CD4-positive, alpha-beta T cell treated with Interleukin-21 for 1 hour (primary cell): ENCODE data around the gene ZNF813.
"Not testable (repeated sequence)": the region's sequence is repeated elsewhere in the genome, so short reads cannot be mapped to it uniquely, and the experiment has no call there.

ENCODE experiments used
- DNase-seq: peaks from one replicate; pipeline ENCODE4 v3.0.0-alpha.2; 2020

The ZNF813 gene

GRCh38 chr19:53485046-53486004 is 17.8 kb downstream of the ZNF813 start:
- no peak for DNase-seq

DNA sequence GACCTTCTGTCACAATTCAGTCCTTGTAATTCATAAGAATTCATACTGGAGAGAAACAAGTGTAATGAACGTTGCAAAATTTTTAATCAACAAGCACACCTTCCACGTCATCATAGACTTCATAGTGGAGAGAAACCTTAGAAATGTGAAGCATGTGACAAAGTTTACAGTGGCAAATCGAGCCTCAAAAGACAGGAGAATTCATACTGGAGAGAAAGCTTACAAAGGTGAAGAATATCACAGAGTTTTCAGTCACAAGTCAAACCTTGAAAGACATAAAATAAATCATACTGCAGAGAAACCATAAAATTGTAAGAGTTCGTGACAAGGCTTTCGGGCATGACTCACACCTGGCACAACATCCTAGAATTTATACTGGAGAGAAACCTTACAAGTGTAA is 24.6 kb downstream of the ZNF813 start:
- DNase-seq = no peak

- DNase-seq = not testable (repeated sequence)
Observed at GRCh38 chr19:53497311-53498023, 29.9 kb downstream of the ZNF813 start.

- not testable (repeated sequence) for DNase-seq
Observed at GRCh38 chr19:53498024-53498395, 30.5 kb downstream of the ZNF813 start.

- not testable (repeated sequence) for DNase-seq
Observed at GRCh38 chr19:53503151-53503550, 35.6 kb downstream of the ZNF813 start.

- not testable (repeated sequence) for DNase-seq
Observed at GRCh38 chr19:53503671-53504364, 36.3 kb downstream of the ZNF813 start.

DNA sequence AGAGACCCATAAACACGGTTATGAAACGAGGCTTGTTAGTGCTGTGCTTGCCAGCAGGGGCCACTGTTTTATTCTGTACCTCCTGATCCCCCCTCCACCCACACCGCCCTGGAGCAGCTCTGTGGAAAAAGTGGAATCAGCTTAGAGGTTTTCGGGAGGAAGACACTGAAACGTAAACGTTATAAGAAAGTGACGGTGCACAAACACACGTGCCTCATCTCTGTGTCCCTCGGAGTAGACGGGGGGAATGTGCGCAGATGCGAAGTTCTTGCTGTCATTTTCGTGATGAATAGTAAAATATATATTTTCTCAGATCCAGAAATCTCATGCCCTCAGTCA is 36.8 kb downstream of the ZNF813 start:
- DNase-seq = not testable (repeated sequence)

- no peak for DNase-seq
Observed at GRCh38 chr19:53504885-53505284, 37.4 kb downstream of the ZNF813 start.

- DNase-seq = no peak
Observed at GRCh38 chr19:53506728-53507127, 39.2 kb downstream of the ZNF813 start.

DNA sequence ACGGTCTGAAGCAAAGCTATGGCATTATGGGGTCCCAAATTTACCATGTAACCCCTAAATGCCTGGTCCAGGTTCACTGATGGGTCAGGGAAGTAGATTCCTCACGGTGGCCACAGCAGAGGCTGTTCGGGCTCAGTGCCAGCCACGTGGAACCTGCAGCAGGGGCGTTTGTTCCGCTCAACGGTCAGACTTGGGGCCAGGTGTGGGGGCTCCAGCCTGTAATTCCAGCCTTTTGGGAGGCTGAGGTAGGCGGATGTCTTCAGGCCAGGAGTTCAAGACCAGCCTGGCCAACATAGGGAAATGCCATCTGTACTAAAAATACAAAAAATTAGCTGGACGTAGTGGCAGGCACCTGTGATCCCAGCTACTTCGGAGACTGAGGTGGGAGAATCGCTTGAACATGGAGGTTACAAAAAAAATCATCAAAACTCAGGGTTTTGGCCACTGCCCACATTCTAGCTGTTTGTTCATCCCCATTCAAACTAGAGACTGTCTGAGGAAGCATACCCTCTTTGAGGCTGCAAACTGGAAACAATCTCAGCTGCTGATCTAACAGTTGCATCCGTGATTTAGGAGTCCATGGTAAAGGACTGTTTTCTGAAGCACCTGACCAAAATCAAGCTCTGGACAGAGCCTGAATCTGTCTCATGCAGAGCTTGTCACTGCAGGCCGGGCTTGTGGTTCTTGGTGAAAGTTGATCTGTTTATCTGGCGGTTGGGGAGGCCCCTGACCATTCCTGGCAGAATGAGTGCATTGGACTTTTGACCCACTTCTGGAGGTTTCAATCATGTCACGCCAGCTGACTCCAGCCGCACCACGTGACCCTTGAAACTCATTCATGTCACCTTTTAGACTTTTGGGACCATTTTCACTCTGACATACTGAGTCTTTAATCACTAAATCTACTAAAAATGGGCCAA is 40.2 kb downstream of the ZNF813 start:
- DNase-seq = no peak

GRCh38 chr19:53509443-53509842 is 41.9 kb downstream of the ZNF813 start:
- DNase-seq = no peak

GRCh38 chr19:53509845-53510244 is 42.3 kb downstream of the ZNF813 start:
- no peak for DNase-seq

- no peak for DNase-seq
Observed at GRCh38 chr19:53511357-53511756, 43.8 kb downstream of the ZNF813 start.

GRCh38 chr19:53511933-53512374 is 44.4 kb downstream of the ZNF813 start:
- peak; percentile 57 for DNase-seq

GRCh38 chr19:53515047-53515446 is 47.5 kb downstream of the ZNF813 start:
- DNase-seq = not testable (repeated sequence)

- DNase-seq = no peak
Observed at GRCh38 chr19:53517114-53517741, 49.7 kb downstream of the ZNF813 start.

- no peak for DNase-seq
Observed at GRCh38 chr19:53518121-53518520, 50.6 kb downstream of the ZNF813 start.

DNA sequence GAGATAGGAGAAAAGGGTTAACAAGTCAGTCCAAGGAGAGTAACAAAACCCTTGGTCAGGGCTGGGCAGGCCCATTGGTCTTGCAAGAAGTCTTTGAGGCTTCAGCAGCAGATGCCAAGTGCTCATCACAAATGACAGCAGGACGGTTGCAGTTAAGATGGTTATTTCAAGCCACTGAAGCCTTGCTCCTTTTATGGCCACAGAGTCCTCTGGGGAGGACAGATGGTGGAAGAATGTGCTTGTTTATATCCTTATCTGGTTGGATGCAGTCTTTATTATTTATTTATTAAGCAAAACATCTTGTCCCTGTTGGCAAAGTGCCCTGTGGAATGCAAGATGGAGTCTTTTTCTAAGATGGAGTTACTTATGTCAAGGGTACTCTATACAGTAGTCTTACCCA is 51.2 kb downstream of the ZNF813 start:
- no peak for DNase-seq

DNA sequence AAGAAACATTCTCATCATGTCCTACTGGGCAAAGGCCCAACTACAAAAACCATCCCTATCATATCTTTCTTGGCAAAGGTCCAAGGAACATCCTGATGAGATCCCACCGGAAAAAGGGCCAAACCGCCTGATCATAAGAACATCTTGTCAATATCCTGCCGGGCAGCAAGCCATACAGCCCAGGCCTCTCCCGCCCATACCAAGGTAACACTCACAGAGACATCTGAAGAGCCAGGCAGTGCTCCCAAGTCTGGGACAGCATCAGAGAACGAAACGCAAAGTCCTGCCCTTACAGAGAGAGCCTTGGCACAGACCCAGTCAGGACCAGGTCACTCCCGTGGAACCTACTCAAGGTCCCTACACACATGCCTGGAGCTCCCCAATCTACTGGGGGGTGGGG is 51.9 kb downstream of the ZNF813 start:
- DNase-seq = no peak

- no peak for DNase-seq
Observed at GRCh38 chr19:53520163-53520546, 52.6 kb downstream of the ZNF813 start.

- peak; percentile 96 for DNase-seq
Observed at GRCh38 chr19:53520547-53521372, 53.2 kb downstream of the ZNF813 start.
